Central memory CD8-positive, alpha-beta T cell (primary cell): ENCODE results near the gene ADIPOR1.
"Not testable (repeated sequence)": the region's sequence is repeated elsewhere in the genome, so short reads cannot be mapped to it uniquely, and the experiment has no call there.

Source experiments
- ATAC-seq: fragments of 150-1000 bp; cut with Tn5 transposase; replicated peaks from 2 replicates; pipeline ENCODE4 v1.10.0; 2022; ENCODE audit warnings: mild to moderate bottlenecking, moderate FRiP score, moderate number of reproducible peaks; ENCODE audit not compliant: poor library complexity, severe bottlenecking; ENCODE audit errors: extremely low read depth
- DNase-seq, 2 donors: peaks; one replicate each; pipeline ENCODE4 v3.0.0; 2021; ENCODE audit warnings: low spot score in 2 of 2
- H3K27ac Mint-ChIP-seq: one replicate; pipeline ENCODE4 v1.8.0; 2022; ENCODE audit warnings: low read depth, mild to moderate bottlenecking, moderate library complexity, mixed read lengths
- H3K27me3 Mint-ChIP-seq: one replicate; pipeline ENCODE4 v1.8.0; 2022; ENCODE audit warnings: mixed read lengths
- H3K36me3 Mint-ChIP-seq: one replicate; pipeline ENCODE4 v1.8.0; 2022; ENCODE audit warnings: mild to moderate bottlenecking, moderate library complexity, mixed read lengths; ENCODE audit not compliant: insufficient read depth
- H3K4me1 Mint-ChIP-seq: one replicate; pipeline ENCODE4 v1.8.0; 2022; ENCODE audit warnings: mixed read lengths
- H3K4me3 Mint-ChIP-seq: one replicate; pipeline ENCODE4 v1.8.0; 2022; ENCODE audit warnings: mild to moderate bottlenecking, moderate library complexity, mixed read lengths
- H3K9me3 Mint-ChIP-seq: one replicate; pipeline ENCODE4 v1.8.0; 2022; ENCODE audit warnings: mixed read lengths

The ADIPOR1 gene

DNA sequence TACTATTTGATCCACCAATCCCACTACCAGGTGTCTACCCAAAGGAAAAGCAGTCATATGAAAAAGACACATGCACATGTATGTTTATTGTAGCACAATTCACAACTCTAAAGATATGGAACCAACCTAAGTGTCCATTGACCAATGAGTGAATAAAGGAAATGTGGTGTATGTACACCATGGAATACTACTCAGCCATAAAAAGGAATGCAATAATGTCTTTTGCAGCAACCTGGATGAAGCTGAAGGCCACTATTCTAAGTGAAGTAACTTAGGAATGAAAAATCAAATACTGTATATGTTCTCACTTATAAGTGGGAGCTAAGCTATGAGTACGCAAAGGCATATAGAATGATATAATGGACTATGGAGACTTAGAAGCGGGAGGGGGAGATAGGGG lies 12.6 kb downstream of the ADIPOR1 start:
- H3K27me3 Mint-ChIP-seq, result no peaks in the 10 kb centered on the region
- DNase-seq (no peak), ATAC-seq (no peak)
- no peak overlapping the region for H3K4me3 Mint-ChIP-seq
- H3K9me3 Mint-ChIP-seq, result no peaks in the 10 kb centered on the region
- H3K36me3 Mint-ChIP-seq, result peaks cover 73% of the 10 kb centered on the region
- no peak overlapping the region for H3K27ac Mint-ChIP-seq
- no peaks in the 10 kb centered on the region for H3K4me1 Mint-ChIP-seq

DNA sequence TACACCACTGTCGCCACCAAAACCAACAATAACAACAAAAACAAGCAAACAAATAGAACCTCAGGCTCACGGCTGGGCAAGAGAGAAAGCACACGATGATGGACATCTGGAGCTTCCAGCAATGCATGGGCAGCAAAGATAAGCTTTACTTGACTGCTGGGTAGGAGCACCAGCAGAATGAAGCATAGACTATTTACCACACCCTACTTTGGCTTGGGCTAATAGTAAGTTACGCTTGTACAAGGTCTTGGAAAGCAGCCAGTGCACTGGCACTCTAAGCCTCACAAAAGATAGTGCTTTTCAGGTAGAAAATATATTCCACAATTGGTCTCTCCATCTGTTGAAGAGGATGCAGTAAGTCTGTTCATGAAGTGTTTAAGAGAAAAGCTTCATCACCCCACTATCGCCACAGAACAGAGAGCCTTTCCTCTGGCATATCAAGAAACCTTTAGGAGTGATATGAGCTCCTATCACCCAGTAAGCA lies 13.6 kb downstream of the ADIPOR1 start:
- no peak for ATAC-seq
- peak overlapping the region; percentile 17 for H3K27ac Mint-ChIP-seq
- DNase-seq, result no peak
- H3K4me3 Mint-ChIP-seq, result no peak overlapping the region
- H3K9me3 Mint-ChIP-seq, result no peaks in the 10 kb centered on the region
- no peaks in the 10 kb centered on the region for H3K27me3 Mint-ChIP-seq
- H3K4me1 Mint-ChIP-seq, result no peaks in the 10 kb centered on the region
- H3K36me3 Mint-ChIP-seq, result peaks cover 71% of the 10 kb centered on the region

DNA sequence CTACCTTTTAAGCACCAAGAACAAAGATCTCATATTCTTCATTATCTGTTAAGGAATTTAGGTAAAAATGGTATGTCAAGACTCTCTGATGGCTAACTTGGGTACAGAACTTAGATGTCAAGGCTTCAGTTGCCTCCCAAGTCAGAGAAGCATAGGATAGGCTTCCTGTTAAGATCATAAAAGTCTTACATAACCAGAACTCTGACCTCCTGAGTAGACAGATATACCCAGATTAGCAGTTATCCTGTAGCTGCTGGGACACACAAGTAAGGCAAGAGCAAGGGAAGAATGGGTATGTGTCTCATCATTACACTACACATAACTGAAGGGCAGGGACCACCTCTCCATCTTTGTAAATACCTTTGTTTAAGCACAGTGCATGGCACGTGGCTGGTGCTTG lies 15.7 kb downstream of the ADIPOR1 start:
- no peaks in the 10 kb centered on the region for H3K27me3 Mint-ChIP-seq
- no peak for DNase-seq
- H3K4me1 Mint-ChIP-seq, result no peaks in the 10 kb centered on the region
- no peak overlapping the region for H3K4me3 Mint-ChIP-seq
- H3K9me3 Mint-ChIP-seq, result no peaks in the 10 kb centered on the region
- peaks cover 54% of the 10 kb centered on the region for H3K36me3 Mint-ChIP-seq
- H3K27ac Mint-ChIP-seq, result no peak overlapping the region
- ATAC-seq, result no peak

DNA sequence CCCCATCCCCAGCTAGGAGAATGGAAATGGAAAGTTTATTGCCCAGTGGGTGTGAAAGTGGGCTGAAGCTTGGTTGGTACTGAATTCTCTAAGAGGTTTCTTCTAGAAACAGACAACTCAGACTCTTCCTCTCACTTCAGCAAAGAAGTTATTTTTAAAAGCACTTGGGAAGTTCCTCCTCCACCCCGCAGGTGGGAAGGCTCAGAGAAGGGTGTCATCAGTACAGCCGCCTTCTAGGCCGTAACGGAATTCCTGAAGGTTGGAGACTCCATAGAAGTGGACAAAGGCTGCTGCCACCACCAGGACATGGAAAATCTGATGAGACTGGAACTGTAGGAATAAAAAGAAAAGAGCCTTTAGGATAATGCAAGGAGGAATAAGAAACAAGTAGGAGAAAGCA lies 16.7 kb downstream of the ADIPOR1 start:
- H3K4me1 Mint-ChIP-seq, result no peaks in the 10 kb centered on the region
- no peaks in the 10 kb centered on the region for H3K9me3 Mint-ChIP-seq
- no peak overlapping the region for H3K4me3 Mint-ChIP-seq
- no peak for DNase-seq
- no peak for ATAC-seq
- peaks cover 45% of the 10 kb centered on the region for H3K36me3 Mint-ChIP-seq
- H3K27ac Mint-ChIP-seq, result no peak overlapping the region
- no peaks in the 10 kb centered on the region for H3K27me3 Mint-ChIP-seq

DNA sequence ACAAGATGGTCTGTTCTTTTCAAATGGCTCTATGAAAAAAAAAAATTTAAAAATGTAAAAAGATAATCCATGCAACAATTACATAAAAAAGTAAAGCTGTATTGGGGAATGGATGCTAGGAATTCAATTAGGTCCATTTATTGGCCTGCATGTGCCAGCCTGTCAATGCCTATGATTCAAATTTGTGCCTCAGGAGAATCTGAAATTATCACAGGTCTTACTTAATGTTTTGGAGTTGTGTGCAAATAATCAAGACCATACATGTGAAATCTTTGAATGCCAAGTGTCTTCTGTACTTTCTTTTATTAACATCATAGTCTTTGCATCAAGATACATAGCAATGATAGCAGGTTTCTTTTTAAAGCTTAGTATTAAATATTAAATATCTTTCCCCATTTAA lies 17.6 kb downstream of the ADIPOR1 start:
- H3K4me1 Mint-ChIP-seq, result no peaks in the 10 kb centered on the region
- ATAC-seq, result no peak
- no peak for DNase-seq
- H3K4me3 Mint-ChIP-seq, result no peak overlapping the region
- H3K27ac Mint-ChIP-seq, result no peak overlapping the region
- H3K9me3 Mint-ChIP-seq, result no peaks in the 10 kb centered on the region
- peaks cover 39% of the 10 kb centered on the region for H3K36me3 Mint-ChIP-seq
- H3K27me3 Mint-ChIP-seq, result no peaks in the 10 kb centered on the region

DNA sequence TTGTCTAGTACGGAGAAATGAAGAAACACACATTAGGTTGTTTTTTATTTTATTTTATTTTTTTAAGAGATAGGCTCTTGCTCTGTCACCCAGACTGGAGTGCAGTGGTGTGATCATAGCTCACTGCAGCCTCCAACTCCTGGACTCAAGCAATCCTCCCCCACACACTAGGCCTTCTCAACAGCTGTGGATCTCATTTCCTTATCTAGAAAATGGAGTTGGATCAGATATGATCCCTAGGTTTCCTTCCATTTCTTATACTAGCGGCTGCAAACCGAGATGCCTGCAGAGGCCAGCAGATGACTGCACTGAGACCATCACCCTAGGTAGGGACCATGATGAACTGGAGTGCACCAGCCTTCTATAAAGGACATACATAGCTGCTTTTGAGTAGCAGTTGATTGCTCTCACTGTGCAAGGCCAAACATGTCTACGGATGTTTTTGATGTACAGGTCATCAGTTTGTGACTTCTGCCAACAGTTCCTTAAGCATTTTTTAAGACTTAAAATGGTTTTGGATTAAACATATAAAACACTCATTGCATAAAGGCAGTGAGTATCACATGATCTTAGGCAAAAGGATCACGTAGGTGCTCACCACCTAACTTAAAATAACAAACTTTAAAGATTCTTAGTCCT lies 19.7 kb downstream of the ADIPOR1 start:
- Mint-ChIP-seq H3K27me3 (peaks cover 19% of the 10 kb centered on the region), H3K27ac (no peak overlapping the region), H3K4me3 (no peak overlapping the region), H3K36me3 (peaks cover 24% of the 10 kb centered on the region), H3K4me1 (no peaks in the 10 kb centered on the region), H3K9me3 (no peaks in the 10 kb centered on the region)
- ATAC-seq (no peak), DNase-seq (no peak)

DNA sequence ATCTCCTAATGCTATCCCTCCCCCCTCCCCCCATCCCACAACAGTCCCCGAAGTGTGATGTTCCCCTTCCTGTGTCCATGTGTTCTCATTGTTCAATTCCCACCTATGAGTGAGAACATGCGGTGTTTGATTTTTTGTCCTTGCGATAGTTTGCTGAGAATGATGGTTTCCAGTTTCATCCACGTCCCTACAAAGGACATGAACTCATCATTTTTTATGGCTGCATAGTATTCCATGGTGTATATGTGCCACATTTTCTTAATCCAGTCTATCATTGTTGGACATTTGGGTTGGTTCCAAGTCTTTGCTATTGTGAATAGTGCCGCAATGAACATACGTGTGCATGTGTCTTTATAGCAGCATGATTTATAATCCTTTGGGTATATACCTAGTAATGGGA lies 21.7 kb downstream of the ADIPOR1 start:
- not testable (repeated sequence) for H3K9me3 Mint-ChIP-seq, H3K4me3 Mint-ChIP-seq, H3K4me1 Mint-ChIP-seq, ATAC-seq, H3K27ac Mint-ChIP-seq, DNase-seq, H3K36me3 Mint-ChIP-seq
- H3K27me3 Mint-ChIP-seq, result peaks cover 21% of the 10 kb centered on the region

DNA sequence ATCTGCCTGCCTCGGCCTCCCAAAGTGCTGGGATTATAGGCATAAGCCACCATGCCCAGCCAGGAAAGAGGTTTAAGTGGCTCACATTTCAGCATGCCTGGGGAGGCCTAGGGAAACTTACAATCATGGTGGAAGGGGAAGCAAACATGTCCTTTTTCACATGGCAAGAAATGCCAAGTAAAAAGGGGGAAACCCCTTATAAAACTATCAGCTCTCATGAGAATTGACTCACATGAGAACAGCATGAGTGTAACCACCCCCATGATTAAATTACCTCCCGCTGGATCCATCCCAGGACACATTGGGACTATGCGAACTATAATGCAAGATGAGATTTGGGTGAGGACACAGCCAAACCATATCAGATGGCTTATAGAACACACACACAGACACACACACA lies 22.3 kb downstream of the ADIPOR1 start:
- H3K9me3 Mint-ChIP-seq, result no peaks in the 10 kb centered on the region
- H3K27me3 Mint-ChIP-seq, result peaks cover 21% of the 10 kb centered on the region
- no peaks in the 10 kb centered on the region for H3K4me1 Mint-ChIP-seq
- ATAC-seq, result no peak
- no peak overlapping the region for H3K27ac Mint-ChIP-seq
- peaks cover 3% of the 10 kb centered on the region for H3K36me3 Mint-ChIP-seq
- H3K4me3 Mint-ChIP-seq, result no peak overlapping the region
- DNase-seq, result no peak

DNA sequence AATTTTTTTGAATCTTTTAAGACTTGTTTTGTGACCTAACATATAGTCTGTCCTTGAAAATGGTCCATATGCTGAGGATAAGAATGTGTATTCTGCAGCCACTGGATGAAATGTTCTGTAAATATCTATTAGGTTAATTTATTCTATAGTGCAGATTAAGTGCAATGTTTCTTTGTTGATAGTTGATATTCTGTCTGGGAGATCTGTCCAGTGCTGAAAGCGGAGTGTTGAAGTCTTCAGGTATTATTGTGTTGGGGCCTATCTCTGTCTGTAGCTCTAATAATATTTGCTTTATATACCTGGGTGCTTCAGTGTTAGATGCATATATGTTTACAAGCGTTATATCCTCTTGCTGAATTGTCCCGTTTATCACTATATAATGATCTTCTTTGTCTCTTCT lies 23.4 kb downstream of the ADIPOR1 start:
- Mint-ChIP-seq H3K9me3 (no peaks in the 10 kb centered on the region), H3K27me3 (peaks cover 21% of the 10 kb centered on the region), H3K27ac (no peak overlapping the region), H3K4me1 (no peaks in the 10 kb centered on the region), H3K36me3 (no peaks in the 10 kb centered on the region), H3K4me3 (no peak overlapping the region)
- no peak for ATAC-seq
- DNase-seq, result no peak

DNA sequence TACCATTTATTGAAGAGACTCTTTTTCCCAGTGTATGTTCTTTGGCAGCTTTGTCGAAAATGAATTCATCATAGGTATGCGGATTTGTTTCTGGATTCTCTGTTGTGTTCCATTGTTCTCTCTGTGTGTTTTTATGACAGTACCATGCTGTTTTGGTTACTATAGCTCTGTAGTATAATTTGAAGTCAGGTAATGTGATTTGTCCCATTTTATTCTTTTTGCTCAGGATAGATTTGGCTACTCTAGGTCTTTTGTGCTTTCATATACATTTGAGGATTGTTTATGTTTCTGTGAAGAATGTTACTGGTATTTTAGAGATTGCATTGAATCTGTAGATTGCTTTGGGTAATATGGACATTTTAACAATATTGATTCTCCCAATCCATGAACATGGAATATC lies 25.6 kb downstream of the ADIPOR1 start:
- Mint-ChIP-seq H3K36me3 (peaks cover 3% of the 10 kb centered on the region), H3K27me3 (peaks cover 21% of the 10 kb centered on the region), H3K4me1 (no peaks in the 10 kb centered on the region), H3K27ac (no peak overlapping the region), H3K9me3 (no peaks in the 10 kb centered on the region), H3K4me3 (no peak overlapping the region)
- no peak for DNase-seq
- no peak for ATAC-seq

DNA sequence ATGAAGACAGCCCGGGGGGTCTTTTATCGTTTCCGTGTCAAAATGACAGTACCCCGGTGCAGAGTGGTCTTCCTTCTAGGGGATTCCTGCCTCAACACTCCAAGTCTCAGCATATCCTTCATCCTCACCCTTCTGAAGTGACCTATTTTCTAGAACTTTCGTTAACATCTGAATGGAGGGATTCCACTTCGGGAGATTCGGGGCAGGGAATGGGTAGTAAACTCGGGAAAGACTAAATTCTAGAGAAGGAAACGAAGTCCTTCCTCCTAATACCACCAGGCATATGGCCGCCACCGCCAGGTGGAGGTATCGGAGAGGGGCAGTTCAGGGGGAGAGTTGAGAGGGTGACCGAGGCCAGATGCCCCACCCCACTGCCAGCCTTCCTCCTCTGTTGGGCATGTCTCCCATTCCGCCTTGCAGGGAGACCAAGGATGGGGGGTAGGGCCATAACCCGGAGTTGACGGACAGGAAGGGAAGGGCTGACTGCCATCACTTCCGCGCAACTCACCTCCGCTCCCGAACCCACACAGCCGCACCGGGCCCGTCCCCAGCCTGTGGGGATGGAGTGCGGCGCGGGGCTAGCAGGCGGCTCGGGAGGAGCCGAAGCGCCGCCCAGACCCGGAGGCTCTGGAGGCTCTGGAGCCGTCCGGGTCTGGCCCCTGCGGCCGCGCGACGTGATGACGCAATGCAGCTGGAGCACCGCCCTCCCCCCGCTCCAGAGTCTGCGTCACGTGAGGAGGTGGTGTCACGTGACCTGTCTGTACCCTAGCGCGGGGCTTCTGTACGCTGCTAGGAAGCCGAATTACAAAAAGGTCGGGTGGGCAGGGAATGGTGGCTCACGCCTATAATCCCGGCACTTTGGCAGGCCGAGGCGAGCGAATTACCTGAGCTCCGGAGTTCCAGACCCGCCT lies 31.3 kb downstream of the ADIPOR1 start, which contains the start of gene KLHL12:
TSS of gene KLHL12 (minus strand) at position 654 of the 911 bp plus-strand sequence. CDS start 2,072 bp downstream, outside the sequence.
- Mint-ChIP-seq H3K27me3 (no peaks in the 10 kb centered on the region), H3K4me3 (peak within 1 kb of the TSS; percentile 93), H3K27ac (peak within 1 kb of the TSS; percentile 95), H3K36me3 (peaks cover 26% of the 10 kb centered on the region), H3K4me1 (peaks cover 21% of the 10 kb centered on the region), H3K9me3 (no peaks in the 10 kb centered on the region)
- DNase-seq (peak; percentile 89 to 93), ATAC-seq (peak; percentile 90)

DNA sequence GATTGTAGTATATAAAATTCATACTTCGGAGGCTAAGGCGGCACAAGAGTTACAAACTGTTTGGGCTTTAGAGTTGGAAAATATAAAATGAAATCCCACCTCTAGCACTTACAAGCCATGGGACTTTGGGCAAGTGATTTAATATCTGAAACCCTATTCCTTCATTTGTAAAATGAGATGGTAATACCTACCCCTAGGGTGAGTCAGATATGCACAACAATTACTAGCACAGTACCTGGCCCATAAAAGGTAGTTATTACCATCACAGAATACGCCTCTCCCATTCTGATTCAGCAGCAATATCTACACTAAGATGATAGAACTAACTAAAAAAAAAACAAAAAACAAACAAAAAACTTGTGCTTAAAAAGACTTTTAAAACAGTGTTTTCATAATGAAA lies 34.6 kb downstream of the ADIPOR1 start:
- Mint-ChIP-seq H3K36me3 (peaks cover 38% of the 10 kb centered on the region), H3K4me3 (no peak overlapping the region), H3K27me3 (no peaks in the 10 kb centered on the region), H3K27ac (no peak overlapping the region), H3K9me3 (no peaks in the 10 kb centered on the region), H3K4me1 (peaks cover 21% of the 10 kb centered on the region)
- DNase-seq (no peak), ATAC-seq (no peak)

DNA sequence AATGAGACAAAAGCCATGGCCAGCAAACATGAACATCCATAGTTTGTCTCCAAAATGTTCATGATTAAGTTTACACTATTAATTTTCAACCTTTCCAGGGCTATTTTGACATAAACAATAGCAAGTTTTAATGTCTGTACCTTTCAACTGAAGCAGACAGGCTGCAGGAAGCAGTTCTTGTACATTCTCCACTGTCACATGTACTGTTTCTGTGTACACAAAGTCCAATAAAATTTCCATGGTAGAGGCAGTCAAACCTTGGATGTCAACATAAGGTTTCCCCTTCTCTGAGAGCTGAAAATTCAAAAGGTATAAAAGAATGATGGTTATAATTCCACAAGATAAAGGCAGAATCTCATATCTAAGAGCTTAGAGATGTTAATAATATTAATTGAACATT lies 38.5 kb downstream of the ADIPOR1 start:
- DNase-seq, result no peak
- Mint-ChIP-seq H3K4me1 (peaks cover 10% of the 10 kb centered on the region), H3K36me3 (peaks cover 55% of the 10 kb centered on the region), H3K27me3 (no peaks in the 10 kb centered on the region), H3K9me3 (no peaks in the 10 kb centered on the region), H3K27ac (no peak overlapping the region), H3K4me3 (no peak overlapping the region)
- no peak for ATAC-seq
